DMS153 treated with DMSO at 0.1 percent for 48 hours (cell line): ENCODE measurements around the gene THAP10.
"Not testable (repeated sequence)": the region's sequence is repeated elsewhere in the genome, so short reads cannot be mapped to it uniquely, and the experiment has no call there.

Experiments
- DNase-seq: peaks from one replicate; lab custom pipeline; 2025; ENCODE audit not compliant: unreplicated experiment; lab: John Stamatoyannopoulos, UW

Gene THAP10

DNA sequence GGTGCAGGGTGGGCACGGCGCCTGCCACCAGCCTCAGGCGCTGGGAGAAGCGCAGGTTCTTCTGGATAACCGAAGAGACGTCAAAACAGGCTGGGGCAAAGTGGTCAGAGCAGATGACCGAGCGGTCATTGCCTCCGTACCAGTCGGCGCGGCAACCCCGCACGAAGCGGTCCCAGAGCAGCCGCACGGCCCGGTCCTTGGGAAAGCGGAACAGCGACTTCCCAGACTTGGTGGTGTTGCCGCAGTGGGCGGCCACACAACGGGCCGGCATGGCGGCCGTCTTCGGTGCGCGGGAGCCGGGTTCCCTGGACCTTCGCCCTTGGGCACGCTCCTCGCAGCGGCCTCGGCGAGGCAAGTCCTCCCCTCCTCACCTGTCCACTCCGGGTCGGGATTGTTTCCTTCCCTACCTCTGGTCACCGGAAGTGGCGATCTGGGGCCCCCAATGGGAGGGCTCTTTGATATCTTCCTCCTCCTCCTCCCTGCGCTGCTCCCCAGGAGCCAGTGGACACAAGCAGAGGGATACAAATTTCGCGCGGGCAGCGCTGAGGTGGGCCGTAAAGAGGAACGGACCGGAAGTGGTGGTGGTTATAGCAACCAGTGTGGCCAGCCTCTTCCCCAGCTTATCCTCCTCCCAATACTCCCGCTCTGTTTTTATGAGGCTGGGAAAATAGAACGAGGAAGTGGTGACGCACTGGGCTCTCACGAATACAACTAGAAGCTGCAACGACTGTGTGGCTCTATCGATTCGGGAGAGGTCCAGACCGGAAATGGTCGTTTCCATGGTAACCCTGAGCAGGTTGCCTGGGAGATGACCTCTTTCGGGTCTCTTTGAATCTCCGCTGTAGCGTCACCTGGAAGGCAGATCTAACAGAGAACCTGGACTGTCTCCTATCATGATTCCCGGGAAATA lies at the start of gene THAP10, which contains the start of gene LRRC49:
TSS of gene THAP10 (minus strand) at position 432 of the 910 bp plus-strand sequence. CDS start at position 271, 161 bp downstream.
TSS of gene LRRC49 (plus strand) at position 825 of the 910 bp plus-strand sequence. CDS start at position 894, 69 bp downstream.
- peak; percentile 62 for DNase-seq

DNA sequence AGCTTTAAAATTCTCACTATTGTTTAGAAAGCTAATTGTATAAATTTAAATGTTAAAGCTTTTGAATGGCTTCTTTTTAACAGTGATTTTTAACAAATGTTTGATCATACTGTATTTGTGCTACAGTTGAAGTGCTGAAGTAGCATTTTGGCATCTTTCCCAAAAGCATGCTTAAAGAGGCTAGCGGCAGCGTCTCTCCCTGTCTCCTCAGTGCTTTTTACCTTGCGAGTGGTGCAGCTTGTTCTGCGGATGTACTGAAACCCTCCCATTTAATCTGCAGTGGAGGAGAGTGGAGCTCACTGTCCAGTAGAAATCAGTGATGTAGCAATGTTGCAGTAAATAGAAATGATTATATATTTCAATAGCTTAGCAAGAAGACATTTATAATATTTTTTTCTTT lies 44.1 kb upstream of the THAP10 start:
- DNase-seq: peak; percentile 33

DNA sequence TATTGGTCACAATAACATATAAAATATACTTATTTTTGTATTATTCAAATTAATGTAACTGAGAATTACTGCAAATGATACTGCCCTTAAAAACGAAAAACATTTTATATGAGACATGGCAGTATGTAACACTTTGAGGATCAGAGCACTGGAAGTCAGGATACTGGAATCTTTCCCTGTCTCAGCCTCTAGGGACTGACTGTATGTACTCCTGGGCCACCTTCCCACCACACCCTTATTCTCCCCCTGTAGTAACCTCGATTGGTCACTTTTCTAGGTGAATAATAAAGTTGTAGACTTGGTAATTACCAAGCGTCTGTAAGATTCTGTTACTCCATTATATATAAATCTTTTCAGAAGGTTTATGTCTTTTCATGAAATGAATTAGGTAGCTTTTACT lies 43.4 kb upstream of the THAP10 start:
- no peak for DNase-seq

DNA sequence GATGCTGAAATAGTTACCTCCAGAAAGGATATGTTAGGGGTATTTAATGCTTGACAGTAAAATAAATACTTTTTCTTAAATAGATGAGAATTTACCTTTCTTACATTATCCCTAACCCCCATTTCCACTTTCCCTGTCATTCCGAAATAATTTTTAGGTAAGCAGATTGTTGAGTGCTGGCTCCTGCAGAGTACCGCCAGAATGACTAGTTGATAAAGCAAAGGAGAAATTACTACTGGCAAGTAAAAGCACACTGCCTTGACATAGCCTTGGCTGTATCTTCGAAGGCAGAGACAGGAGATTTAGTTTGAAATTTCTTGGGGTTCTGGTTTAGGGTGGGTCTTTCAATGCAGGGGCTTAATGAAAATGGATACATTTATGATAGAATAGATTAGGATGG lies 41.2 kb upstream of the THAP10 start:
- DNase-seq: no peak

DNA sequence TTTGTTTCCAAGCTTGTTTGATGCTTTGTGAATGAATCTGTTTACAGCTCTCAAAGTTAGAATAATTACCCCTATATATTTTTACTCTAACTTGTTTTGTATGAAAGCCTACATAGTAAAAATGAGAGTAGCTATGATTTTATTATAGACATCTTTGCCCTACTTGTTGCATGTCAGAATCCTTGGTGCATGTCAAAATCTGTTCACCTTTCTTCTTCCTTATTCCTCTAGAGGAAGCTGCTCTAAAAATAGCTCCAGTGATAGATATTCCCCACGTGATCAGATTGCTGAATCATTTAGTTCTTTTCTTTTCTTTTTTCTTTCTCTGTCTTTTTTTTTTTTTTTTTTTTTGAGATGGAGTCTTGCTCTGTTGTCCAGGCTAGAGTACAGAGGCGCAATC lies 40.2 kb upstream of the THAP10 start:
- DNase-seq: no peak

DNA sequence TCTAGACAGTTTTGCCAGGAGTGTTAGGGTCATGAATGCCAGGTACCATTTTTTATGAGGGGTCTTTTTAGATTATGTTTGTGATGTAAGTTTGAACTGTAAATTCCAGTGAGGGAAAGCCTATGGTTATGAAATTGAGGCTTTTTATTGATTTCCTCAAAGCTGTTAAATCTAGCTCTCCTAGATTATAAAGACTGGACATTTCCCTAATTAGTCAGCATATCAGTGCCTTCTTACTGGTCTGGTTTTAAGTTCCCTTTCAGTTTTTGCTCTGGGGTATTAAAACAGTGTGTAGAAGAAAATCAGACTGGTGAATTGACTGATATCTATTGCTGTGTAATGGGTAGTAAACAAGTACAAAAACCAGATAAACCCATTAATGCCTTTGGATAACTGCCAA lies 39.6 kb upstream of the THAP10 start:
- DNase-seq: no peak

DNA sequence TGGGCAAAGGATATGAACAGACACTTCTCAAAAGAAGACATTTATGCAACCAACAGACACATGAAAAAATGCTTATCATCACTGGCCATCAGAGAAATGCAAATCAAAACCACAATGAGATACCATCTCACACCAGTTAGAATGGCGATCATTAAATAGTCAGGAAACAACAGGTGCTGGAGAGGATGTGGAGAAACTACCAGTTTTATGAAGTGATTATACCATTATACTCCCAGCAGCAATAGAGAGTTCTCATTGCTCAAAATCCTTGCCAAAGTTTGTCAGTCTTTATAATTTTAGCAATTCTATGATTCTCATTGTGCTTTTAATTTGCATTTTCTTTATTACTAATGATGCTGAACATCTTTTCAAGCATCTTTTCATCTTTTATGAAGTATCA lies 34.7 kb upstream of the THAP10 start:
- DNase-seq: not testable (repeated sequence)

DNA sequence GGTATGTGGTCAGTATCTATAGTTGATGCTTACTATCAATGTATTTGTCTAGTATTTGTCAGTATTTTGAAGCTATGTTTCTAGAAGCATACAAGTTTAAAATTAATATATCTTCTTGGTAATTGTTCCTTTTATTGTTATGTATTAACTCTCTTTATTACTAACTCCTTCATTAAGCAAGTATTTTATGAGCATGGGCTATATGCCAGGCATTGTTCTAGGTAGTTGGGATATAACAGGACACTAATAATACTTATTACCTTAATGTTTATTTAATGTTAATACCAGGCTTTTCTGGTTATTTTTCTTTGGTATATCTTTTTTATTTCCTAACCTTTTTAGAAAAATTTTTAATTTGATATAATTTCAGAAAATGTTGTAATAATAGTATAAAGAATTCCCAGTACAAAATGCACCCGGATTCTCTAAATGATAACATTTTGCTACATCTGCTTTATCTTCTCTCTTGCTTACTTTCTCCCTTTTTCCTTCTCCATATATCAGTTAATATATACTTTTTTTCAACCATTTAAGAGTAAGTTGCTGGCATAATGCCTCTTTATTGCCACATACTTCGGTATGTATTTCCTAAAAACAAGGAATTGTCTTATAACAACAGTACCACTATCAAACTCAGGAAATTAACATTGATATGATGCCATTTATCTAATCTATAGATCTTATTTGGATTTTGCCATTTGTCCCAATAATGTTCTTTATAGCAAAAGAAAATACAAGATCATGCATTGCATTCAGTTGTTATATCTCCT lies 31.3 kb upstream of the THAP10 start:
- DNase-seq: no peak

DNA sequence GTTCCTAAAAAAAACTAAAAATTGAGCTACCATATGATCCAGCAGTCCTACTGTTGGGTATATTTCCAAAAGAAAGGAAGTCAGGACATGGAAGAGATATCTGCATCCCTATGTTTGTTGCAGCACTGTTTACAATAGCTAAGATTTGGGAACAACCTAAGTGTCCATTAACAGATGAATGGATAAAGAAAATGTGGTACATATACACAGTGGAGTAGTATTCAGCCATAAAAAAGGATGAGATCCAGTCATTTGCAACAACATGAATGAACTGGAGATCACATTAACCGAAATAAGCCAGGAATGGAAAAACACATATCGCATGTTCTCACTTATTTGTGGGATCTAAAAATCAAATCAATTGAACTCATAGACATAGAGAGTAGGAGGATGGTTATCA lies 29.9 kb upstream of the THAP10 start:
- no peak for DNase-seq

DNA sequence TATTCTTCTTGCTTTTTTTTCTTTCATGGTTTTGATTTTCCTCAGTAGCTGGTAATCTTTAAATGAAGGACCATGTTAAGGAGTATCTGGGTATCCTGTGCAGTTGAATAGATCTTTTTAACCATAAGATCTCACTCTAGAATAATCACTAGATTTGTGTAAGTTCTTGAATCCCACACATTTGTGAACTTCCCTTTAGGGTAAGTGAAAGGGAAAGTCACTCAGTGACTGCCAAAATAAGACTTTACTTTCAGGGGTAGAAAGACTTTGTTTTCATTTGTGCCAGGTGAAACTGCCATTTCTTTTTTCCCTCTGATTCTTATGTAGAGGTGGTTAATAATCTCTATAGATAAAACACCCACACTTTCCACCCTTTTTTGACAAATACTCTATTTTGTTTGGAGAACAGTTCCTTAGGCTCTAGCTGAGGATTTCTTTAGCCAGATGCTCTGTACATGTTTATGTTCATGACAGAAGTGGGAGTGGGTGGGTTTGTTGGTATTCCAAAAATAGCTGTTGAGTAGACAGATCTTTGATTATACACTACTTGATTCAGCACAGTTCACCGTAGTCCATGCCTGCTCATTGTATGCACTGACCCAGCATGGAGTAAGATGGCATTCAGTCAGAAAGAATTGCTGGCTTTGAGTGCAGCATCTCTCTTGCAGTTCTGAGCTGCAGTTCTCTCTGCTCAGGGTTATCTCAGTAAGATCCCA lies 28.9 kb upstream of the THAP10 start:
- DNase-seq: no peak

DNA sequence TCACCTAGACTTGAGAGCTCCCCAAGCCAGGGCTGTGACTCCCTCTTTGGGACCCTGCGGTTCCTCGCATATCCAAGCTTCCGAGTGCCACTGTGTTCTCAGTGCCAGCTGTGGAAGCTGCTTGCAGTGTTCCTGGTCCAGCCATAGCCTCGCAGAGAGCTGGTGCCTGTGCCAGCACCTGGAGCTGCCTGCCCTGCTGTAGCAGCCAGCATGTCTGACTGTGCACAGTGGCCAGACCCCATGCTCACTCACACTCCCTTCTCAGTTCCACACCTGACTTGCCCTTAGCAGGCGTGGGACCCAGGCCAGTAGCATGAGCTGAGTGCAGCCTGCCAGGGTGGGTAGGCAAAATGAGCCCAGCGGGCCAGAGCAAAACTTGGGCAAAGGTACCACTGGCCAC lies 25.7 kb upstream of the THAP10 start:
- no peak for DNase-seq

DNA sequence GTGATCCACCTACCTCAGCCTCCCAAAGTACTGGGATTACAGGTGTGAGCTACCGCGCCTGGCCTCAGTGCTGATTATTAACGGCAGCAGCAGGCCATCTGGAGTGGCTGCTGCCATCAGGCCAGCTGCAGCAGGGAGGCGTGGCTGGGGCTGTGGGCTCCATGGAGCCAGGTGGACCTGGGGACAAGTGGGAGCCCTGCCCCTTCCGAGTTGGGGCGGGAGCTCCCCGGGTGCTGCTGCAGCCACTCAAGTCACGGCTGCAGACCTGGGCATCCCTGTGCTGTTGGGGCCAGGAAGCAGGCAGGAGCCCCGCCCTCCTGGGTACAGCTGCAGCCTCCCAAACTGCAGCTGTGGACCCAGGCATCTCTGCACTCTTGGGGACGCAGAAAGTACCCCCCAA lies 24.3 kb upstream of the THAP10 start:
- DNase-seq: no peak

DNA sequence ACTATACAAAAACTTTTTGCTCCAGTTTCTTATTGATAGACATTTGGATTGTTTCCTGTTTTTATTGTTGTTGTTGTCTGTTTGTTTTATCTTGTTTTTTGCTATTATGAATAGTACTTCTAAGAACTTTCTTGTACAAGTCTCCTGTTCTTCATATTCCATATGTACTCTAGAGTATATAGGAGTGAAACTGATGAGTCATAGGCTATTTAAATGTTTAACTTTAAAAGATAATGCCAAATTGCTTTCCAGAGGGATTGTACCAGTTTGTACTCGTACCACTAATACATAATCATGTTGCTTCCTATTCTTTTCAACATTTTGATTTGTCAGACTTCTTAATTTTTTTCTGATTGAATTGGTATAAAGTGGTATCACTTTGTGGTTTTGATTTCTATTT lies 20.0 kb upstream of the THAP10 start:
- no peak for DNase-seq

DNA sequence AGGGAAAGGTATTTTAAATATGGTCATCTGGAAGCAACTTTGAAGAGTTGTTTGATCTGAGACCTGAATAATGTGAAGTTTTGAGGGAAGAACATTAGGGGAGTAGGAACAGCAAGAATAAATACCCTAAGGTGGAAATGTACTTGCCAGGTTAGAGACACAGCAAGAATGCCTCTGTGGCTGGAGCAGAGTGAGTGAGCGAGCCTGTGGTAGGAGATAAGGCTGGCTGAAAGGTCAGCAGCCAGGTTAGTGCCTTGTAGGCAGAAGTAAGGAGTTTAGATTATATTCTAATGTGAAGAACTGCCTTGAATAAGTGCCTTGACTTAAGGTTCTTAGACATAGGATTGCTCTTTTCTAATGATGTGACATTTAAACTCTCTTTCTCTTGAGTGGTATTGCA lies 18.7 kb upstream of the THAP10 start:
- DNase-seq: no peak

DNA sequence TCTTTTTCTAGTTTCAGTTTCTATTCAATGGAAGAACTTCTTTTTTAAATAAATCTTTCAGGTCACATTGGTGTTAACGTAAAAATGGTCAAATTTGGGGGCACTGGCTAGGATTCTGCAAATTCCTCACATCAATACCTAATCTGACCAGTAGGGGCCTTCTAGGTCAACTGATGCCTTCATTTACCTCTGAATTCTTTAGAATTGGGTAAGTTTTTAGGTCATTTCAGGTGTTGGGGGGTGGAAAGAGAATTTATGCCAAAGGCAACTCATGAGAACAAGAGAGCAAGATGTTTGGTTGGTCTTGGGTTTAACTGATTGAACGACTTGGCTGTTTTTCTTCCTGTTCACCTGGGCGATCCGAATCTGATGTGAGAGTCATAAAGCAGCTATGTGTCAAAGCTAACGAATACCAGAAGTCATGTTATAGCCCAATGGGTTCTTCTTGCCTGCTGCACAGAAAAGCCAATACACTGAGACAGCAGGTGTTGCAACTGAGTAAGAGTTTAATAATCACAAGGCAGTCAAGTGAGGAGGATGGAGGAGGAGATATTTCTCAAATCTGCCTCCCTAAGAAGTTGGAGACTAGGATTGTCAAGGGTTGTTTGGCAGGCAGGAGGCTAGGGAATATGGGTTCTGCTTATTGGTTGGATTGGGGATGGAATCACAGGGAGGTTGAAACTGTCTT lies 15.7 kb upstream of the THAP10 start:
- no peak for DNase-seq

DNA sequence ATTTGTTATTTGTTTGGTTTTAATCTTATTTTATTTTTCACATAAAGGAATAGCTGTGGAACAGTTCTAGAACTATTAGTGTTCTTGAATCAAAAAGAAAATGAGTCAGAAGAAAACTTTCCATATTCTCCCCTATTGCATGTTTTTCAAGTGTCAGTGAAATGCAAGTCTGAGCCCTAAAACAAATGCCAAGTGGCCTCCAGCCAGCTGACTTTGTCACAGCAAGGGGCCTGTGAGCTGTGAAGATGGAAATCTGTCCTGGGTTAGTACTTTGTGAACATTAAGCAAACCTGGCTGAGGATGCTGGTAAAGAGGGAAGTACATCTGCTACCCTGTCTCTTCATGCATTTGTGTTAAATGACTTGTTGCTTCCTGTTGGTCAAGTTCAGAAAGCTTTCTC lies 14.6 kb upstream of the THAP10 start:
- DNase-seq: no peak

DNA sequence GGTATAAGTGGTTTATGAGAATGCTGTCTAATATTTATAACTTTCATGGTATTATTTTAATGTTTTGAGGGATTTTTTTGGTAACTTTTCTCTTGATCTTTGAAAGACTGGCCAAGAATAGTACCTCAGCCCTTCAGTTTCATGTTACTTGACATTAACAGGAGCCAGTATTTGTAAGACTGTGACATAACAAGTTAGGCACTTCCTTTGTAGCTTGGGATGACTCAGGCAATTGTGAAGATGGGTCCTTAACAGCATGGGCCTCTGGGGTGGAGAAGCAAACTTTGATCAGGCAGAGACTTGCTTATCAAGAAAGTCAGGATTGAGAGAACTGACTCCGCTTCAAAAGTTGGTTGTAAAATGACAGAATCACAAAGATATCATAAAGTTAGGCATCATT lies 9.9 kb upstream of the THAP10 start:
- no peak for DNase-seq

DNA sequence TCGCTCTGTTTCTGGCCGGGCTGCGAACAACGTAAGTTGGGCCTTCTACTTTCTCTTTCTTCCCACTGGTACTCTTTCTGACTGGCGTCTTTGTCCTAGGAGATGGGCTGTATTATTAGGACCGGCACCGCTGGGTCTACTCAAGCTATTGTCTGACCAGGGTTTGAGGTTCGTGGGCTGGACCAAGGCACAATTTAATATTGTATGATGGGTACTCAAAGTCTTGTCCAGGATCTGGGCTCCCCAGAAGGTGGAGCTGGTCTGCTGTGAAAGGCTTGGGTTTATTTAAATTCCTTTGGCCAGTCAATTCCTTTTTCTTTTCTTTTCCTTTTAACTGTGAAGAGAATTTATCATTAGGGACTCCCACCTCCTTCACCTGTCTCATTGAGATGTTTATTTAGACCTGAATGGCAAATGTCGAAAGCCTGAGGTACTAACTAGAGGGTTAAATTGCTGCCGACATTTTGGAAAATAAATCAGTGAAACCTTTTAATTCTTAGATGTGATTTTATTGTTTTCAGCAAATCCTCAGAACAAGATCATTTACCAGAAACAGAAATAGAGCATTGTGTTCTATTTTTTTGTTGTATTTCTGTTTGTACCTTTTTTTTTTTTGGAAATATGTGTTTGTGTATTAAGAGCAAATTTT lies 803 bp upstream of the THAP10 start:
- peak; percentile 23 for DNase-seq

DNA sequence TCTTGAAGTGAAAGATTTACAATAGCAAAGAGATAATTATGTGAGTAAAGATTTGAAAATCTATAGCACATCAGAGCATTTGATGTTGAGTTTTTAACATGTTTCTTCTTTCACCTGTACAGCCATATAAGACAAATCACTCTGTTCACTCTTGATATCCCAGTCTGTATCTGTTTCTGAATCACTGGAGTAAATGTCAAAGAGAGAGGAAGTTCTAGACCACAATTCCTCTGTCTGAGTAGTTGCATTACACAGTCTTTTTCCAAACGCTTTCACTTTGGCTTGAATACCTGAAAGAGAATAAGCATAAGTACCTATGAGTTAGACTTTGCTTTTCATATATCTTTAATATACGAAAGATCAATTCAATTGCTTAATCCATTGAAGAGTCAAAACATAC lies 9.9 kb downstream of the THAP10 start:
- no peak for DNase-seq

DNA sequence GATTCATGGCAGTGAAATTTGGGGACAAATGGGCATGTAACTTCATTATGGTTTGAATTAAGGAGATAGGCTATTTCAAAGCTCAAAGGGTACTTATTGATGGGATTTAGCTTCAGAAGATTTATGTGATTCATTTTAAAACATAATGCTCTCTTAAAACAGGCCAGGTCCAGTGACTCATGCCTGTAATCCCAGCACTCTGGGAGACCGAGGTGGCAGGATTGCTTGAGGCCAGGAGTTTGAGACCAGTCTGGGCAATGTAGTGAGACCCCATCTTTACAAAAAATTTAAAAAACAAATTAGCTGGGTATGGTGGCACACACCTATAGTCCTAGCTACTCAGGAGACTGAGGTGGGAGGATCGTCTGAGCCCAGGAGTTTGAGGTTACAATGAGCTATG lies 11.5 kb downstream of the THAP10 start:
- no peak for DNase-seq
